Transverse colon (tissue), 4 donors: ENCODE data around the gene ABCA5. TPM values are rescaled to one million over a fixed set of nuclear protein-coding genes. Genes with fewer than 3 reads are reported as not detected.

Experiments
- DNase-seq: peaks from one replicate; pipeline ENCODE4 v3.0.0-alpha.2; 2019
- H3K27ac ChIP-seq, 4 donors: fragments of 200-600 bp; sonication (generic); 2 replicates each; pipeline ENCODE4 v1.5.1; 2016 to 2018; ENCODE audit warnings: inconsistent platforms in 4 of 4
- H3K27me3 ChIP-seq: fragments of 200-600 bp; sonication (generic); 2 replicates; pipeline ENCODE4 v1.5.1; 2017; ENCODE audit warnings: inconsistent platforms
- H3K36me3 ChIP-seq, 4 donors: fragments of 200-600 bp; sonication (generic); 2 replicates each; pipeline ENCODE4 v1.5.1; 2017 to 2019; ENCODE audit warnings: inconsistent platforms in 4 of 4
- H3K4me1 ChIP-seq, 4 donors: fragments of 200-600 bp; sonication (generic); 2 replicates each; pipeline ENCODE4 v1.5.1; 2017 to 2020; ENCODE audit warnings: inconsistent platforms in 4 of 4
- H3K4me3 ChIP-seq, 4 donors: fragments of 200-600 bp; sonication (generic); 1 replicate in 1 of 4; 2 replicates in 3 of 4; pipeline versions ENCODE4 v1.5.1 to v1.6.1; 2017 to 2019; ENCODE audit warnings: inconsistent platforms in 4 of 4
- H3K9me3 ChIP-seq, 2 donors: fragments of 200-600 bp; sonication (generic); 2 replicates each; pipeline ENCODE4 v1.5.1; 2017 to 2019; ENCODE audit warnings: inconsistent platforms in 2 of 2
- EP300 ChIP-seq: sonication (generic); formaldehyde crosslinking; IDR thresholded peaks from one replicate; pipeline ENCODE4 v1.6.1; 2017; ENCODE audit warnings: antibody characterized with exemption, low read depth
- POLR2A ChIP-seq: fragments of 450-650 bp; IDR thresholded peaks from one replicate; pipeline ENCODE4 v1.6.1; 2016; ENCODE audit warnings: antibody characterized with exemption, mild to moderate bottlenecking, moderate library complexity
- POLR2AphosphoS5 ChIP-seq, 3 donors: sonication (generic); formaldehyde crosslinking; IDR thresholded peaks; one replicate each; pipeline ENCODE4 v1.6.1; 2016; ENCODE audit warnings: antibody characterized with exemption in 3 of 3
- WGBS, 2 donors: methylation state at CpG; one replicate each; pipeline ENCODE4 v1.1.5; 2018; ENCODE audit warnings: low coverage in 1 of 2; 5-methylcytosine and 5-hydroxymethylcytosine counted together
- in situ Hi-C, 4 donors: fragments of 200-750 bp; cut with MboI; loops; one replicate each; pipeline versions ENCODE4 v1.15.0 to v1.15.1; 2017; ENCODE audit warnings: low sequenced_read_pairs in 3 of 4, low pct_ligation_motif_present in 1 of 4, low pct_unique_long_range_greater_than_20kb in 1 of 4
- intact Hi-C: fragments of 100-400 bp; cut with DNase I; formaldehyde crosslinking; loops from one replicate; pipeline ENCODE4 v1.15.1; 2023; ENCODE audit warnings: low total_unique reads
- total RNA-seq, 4 donors: library from RNA; depleted of rRNA; stranded (reverse); fragments of >200 nt; gene quantifications; one replicate each; pipeline ENCODE4 v1.1.0, GENCODE V29; 2016
- TF ChIP-seq, protein P1 (sequence below), 5 experiments: fragments of 200-600 bp in 3 of 5; fragments of 450-650 bp in 2 of 5; sonication (generic) in 3 of 5; IDR thresholded peaks; 1 replicate in 2 of 5; 2 replicates in 3 of 5; pipeline ENCODE4 v1.5.1; 2016 to 2017; ENCODE audit warnings: antibody characterized with exemption in 5 of 5, inconsistent platforms in 3 of 5, mild to moderate bottlenecking in 2 of 5, moderate library complexity in 1 of 5

ABCA5 gene
- total RNA-seq, 4 donors from 2014 or later = 17.3 to 173 (median 125) TPM

- in situ Hi-C loops (loop anchor here in 1 of 4 donors (10.0 kb wide), 1 partner anchor 459 kb away; no protein-coding TSS in a partner anchor), intact Hi-C loops (no loop called here)
- no peak for TF ChIP-seq POLR2A
- TF ChIP-seq, protein P1, sequence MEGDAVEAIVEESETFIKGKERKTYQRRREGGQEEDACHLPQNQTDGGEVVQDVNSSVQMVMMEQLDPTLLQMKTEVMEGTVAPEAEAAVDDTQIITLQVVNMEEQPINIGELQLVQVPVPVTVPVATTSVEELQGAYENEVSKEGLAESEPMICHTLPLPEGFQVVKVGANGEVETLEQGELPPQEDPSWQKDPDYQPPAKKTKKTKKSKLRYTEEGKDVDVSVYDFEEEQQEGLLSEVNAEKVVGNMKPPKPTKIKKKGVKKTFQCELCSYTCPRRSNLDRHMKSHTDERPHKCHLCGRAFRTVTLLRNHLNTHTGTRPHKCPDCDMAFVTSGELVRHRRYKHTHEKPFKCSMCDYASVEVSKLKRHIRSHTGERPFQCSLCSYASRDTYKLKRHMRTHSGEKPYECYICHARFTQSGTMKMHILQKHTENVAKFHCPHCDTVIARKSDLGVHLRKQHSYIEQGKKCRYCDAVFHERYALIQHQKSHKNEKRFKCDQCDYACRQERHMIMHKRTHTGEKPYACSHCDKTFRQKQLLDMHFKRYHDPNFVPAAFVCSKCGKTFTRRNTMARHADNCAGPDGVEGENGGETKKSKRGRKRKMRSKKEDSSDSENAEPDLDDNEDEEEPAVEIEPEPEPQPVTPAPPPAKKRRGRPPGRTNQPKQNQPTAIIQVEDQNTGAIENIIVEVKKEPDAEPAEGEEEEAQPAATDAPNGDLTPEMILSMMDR (IDR thresholded peaks at IDR 0.05) = no peak
- no peak for TF ChIP-seq EP300
- no peaks in the 10 kb centered on the region for H3K4me1 ChIP-seq
- H3K27ac ChIP-seq = no peak overlapping the region
- no peak for DNase-seq
- no peaks in the 10 kb centered on the region for H3K27me3 ChIP-seq
- H3K36me3 ChIP-seq = no peaks in the 10 kb centered on the region
- H3K4me3 ChIP-seq = no peak overlapping the region
- 60 to 69% methylated on average over 3 of the region's 3 CpGs for WGBS, 2 donors
- H3K9me3 ChIP-seq = no peaks in the 10 kb centered on the region
These were observed 103.1 kb downstream of the ABCA5 start for GRCh38 chr17:69223809-69224208.

- Histone ChIP-seq H3K27ac (no peak overlapping the region), H3K4me1 (no peaks in the 10 kb centered on the region), H3K9me3 (no peaks in the 10 kb centered on the region), H3K27me3 (no peaks in the 10 kb centered on the region), H3K4me3 (no peak overlapping the region), H3K36me3 (peaks cover 0 to 3% (median 0%) of the 10 kb centered on the region in 4 donors)
- no peak for TF ChIP-seq EP300
- DNase-seq = no peak
- in situ Hi-C loops = loop anchor here in 1 of 4 donors (10.0 kb wide), 1 partner anchor 458 kb away; no protein-coding TSS in a partner anchor
- intact Hi-C loops = no loop called here
These were observed 104.2 kb downstream of the ABCA5 start for GRCh38 chr17:69222707-69223258.

- intact Hi-C loops = no loop called here
- WGBS, 2 donors = 31 to 50% methylated on average over 1 of the region's 1 CpG
- Histone ChIP-seq H3K9me3 (no peaks in the 10 kb centered on the region), H3K4me1 (no peaks in the 10 kb centered on the region), H3K36me3 (peaks cover 0 to 3% (median 0%) of the 10 kb centered on the region in 4 donors), H3K27ac (no peak overlapping the region), H3K27me3 (no peaks in the 10 kb centered on the region), H3K4me3 (no peak overlapping the region)
- no peak for TF ChIP-seq POLR2AphosphoS5 (IDR thresholded peaks at IDR 0.05)
- TF ChIP-seq, protein P1 (IDR thresholded peaks at IDR 0.05) = no peak
- no peak for TF ChIP-seq POLR2A
- no peak for TF ChIP-seq EP300
- in situ Hi-C loops = loop anchor here in 1 of 4 donors (10.0 kb wide), 1 partner anchor 455 kb away; no protein-coding TSS in a partner anchor
- DNase-seq = no peak
These were observed 106.8 kb downstream of the ABCA5 start for GRCh38 chr17:69220098-69220497.

DNA sequence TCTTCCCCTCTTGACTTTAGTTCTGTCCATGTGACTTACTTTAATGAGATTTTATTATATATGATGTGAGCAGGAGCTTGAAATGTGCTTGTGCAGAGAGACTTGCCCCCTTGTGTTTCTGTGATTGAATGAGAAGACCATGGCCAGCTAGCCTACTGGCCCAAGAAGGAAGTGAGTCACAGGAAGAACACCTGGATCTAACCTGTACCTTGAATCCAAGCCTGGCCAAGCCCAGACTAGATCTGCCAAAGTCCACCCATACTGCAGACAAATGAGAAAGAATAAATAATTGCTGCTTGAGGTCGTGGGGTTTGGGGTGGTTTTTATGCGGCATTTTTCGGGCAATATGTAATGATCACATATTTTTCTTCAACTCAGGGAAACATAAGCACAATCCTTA lies 107.9 kb downstream of the ABCA5 start:
- Histone ChIP-seq H3K4me1 (no peaks in the 10 kb centered on the region), H3K27me3 (no peaks in the 10 kb centered on the region), H3K9me3 (no peaks in the 10 kb centered on the region), H3K27ac (no peak overlapping the region), H3K4me3 (no peak overlapping the region), H3K36me3 (peaks cover 0 to 3% (median 0%) of the 10 kb centered on the region in 4 donors)
- in situ Hi-C loops (no loop called here), intact Hi-C loops (no loop called here)
- no peak for DNase-seq
- WGBS, 2 donors = 76 to 95% methylated on average over 3 of the region's 3 CpGs
- TF ChIP-seq POLR2AphosphoS5 (IDR thresholded peaks at IDR 0.05) (no peak), EP300 (no peak), POLR2A (no peak)
- TF ChIP-seq, protein P1 (IDR thresholded peaks at IDR 0.05) = no peak
